Measurements from ENCODE around the gene CPLX3.

GRCh38 chr15:74857671-74858368 lies 31.4 kb downstream of the CPLX3 start:
- TF ChIP-seq CTCF (IDR thresholded peaks at IDR 0.05; ENCODE audit: poor library complexity, severe bottlenecking) (no peak), POLR2AphosphoS5 (IDR thresholded peaks at IDR 0.05) (no peak), EP300 (conservative IDR thresholded peaks at IDR 0.05; ENCODE audit: poor library complexity, severe bottlenecking) (no peak)
